ES-I3 (cell line): ENCODE results near the gene BLOC1S3.
"Not testable (repeated sequence)": the region's sequence is repeated elsewhere in the genome, so short reads cannot be mapped to it uniquely, and the experiment has no call there.

Source experiments
- H3K36me3 ChIP-seq: 2 replicates; pipeline ENCODE4 v1.6.1; 2013; ENCODE audit warnings: mild to moderate bottlenecking, low read length, control low read depth, moderate library complexity; ENCODE audit not compliant: insufficient read depth
- H3K4me1 ChIP-seq: 2 replicates; pipeline ENCODE4 v1.6.1; 2013; ENCODE audit warnings: mild to moderate bottlenecking, control low read depth, low read length; ENCODE audit not compliant: insufficient read depth
- H3K9ac ChIP-seq: 2 replicates; pipeline ENCODE4 v1.6.1; 2013; ENCODE audit warnings: low read depth, mild to moderate bottlenecking, low read length, moderate library complexity
- H3K9me3 ChIP-seq: 2 replicates; pipeline ENCODE4 v1.6.1; 2013; ENCODE audit warnings: mild to moderate bottlenecking, low read length, moderate library complexity; ENCODE audit not compliant: control insufficient read depth, insufficient read depth

The BLOC1S3 gene

DNA sequence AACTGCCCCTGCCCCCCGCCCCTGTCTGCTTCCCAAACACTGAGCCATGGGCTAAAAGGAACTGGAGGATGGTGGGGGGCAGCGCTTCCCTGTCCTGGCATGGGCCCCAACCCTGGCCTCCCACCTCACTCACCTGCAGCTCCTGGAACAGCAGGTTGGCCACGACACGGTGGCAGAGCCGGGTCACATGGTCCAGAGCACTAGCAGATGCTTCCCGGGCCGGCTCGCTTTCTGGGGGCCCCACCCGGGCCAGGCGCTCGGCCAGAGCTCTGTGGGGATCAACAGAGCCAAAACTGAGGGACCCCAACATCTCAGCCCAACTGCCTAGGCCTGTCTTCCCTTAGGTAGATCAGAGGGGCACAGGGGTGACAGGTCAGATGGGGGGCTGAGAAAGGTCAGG, 46.1 kb downstream of the BLOC1S3 start:
- Histone ChIP-seq H3K4me1 (no peaks in the 10 kb centered on the region), H3K9me3 (no peaks in the 10 kb centered on the region), H3K36me3 (no peaks in the 10 kb centered on the region), H3K9ac (no peak overlapping the region)

GRCh38 chr19:45229056-45229455, 50.5 kb downstream of the BLOC1S3 start:
- not testable (repeated sequence) for H3K36me3 ChIP-seq, H3K4me1 ChIP-seq, H3K9me3 ChIP-seq, H3K9ac ChIP-seq
